OCI-LY7 (cell line): ENCODE measurements around the gene PLEKHA5.

Experiments
- CTCF ChIP-seq: fragments of 200-600 bp; sonication (generic); conservative IDR thresholded peaks from 2 replicates; pipeline ENCODE4 v1.5.1; 2014; ENCODE audit warnings: mild to moderate bottlenecking, antibody characterized with exemption, low read length, moderate library complexity, mixed read lengths
- EZH2phosphoT487 ChIP-seq: fragments of 200-600 bp; sonication (generic); IDR thresholded peaks from 2 replicates; pipeline ENCODE4 v1.6.1; 2018; ENCODE audit warnings: low read depth, borderline replicate concordance, mild to moderate bottlenecking, mixed run types, antibody characterized with exemption, low read length, moderate library complexity, mixed read lengths

GRCh38 chr12:19220205-19220604, 90.7 kb downstream of the PLEKHA5 start:
- TF ChIP-seq CTCF = no peak
- TF ChIP-seq EZH2phosphoT487 = no peak
